GM18498 (cell line): ENCODE measurements around the gene NEUROG1.

Source experiments
- ATAC-seq: cut with Tn5 transposase; IDR thresholded peaks from one replicate; pipeline ENCODE4 v1.9.1; 2021; ENCODE audit warnings: mild to moderate bottlenecking, moderate library complexity; ENCODE audit not compliant: unreplicated experiment

Gene NEUROG1

GRCh38 chr5:135535820-135536801 lies at the start of gene NEUROG1:
Gene NEUROG1, minus strand, starts transcription at chr5:135535964. Its CDS starts 274 bp downstream, at chr5:135535690.
- ATAC-seq = no peak

GRCh38 chr5:135584918-135585317 lies 49.2 kb upstream of the NEUROG1 start:
- no peak for ATAC-seq

- ATAC-seq = no peak
These were observed 48.5 kb upstream of the NEUROG1 start for GRCh38 chr5:135584276-135584675.

GRCh38 chr5:135582099-135582781 lies 46.5 kb upstream of the NEUROG1 start:
- ATAC-seq = no peak

- ATAC-seq = no peak
These were observed 43.0 kb upstream of the NEUROG1 start, which contains the start of gene CXCL14 for GRCh38 chr5:135578685-135579341. Gene CXCL14, minus strand, starts transcription at chr5:135578991. Its CDS starts 213 bp downstream, at chr5:135578778.

- no peak for ATAC-seq
These were observed 42.5 kb upstream of the NEUROG1 start for GRCh38 chr5:135578305-135578684.

- ATAC-seq = no peak
These were observed 41.7 kb upstream of the NEUROG1 start for GRCh38 chr5:135577421-135577820.

- no peak for ATAC-seq
These were observed 40.4 kb upstream of the NEUROG1 start for GRCh38 chr5:135576075-135576599.

GRCh38 chr5:135574493-135574892 lies 38.7 kb upstream of the NEUROG1 start:
- no peak for ATAC-seq

- no peak for ATAC-seq
These were observed 36.1 kb upstream of the NEUROG1 start for GRCh38 chr5:135571902-135572301.

- ATAC-seq = no peak
These were observed 35.4 kb upstream of the NEUROG1 start for GRCh38 chr5:135571066-135571609.

GRCh38 chr5:135570453-135570764 lies 34.6 kb upstream of the NEUROG1 start:
- no peak for ATAC-seq

- ATAC-seq = no peak
These were observed 34.1 kb upstream of the NEUROG1 start for GRCh38 chr5:135569755-135570452.

- ATAC-seq = no peak
These were observed 33.2 kb upstream of the NEUROG1 start for GRCh38 chr5:135568923-135569360.

- no peak for ATAC-seq
These were observed 32.5 kb upstream of the NEUROG1 start for GRCh38 chr5:135568246-135568645.

- no peak for ATAC-seq
These were observed 31.9 kb upstream of the NEUROG1 start for GRCh38 chr5:135567661-135568060.

- no peak for ATAC-seq
These were observed 30.9 kb upstream of the NEUROG1 start for GRCh38 chr5:135566422-135567400.

GRCh38 chr5:135565725-135566421 lies 30.1 kb upstream of the NEUROG1 start:
- no peak for ATAC-seq
